Femur (tissue), 1 donor: ENCODE data around the gene SLC1A2.
"Not testable (repeated sequence)": the region's sequence is repeated elsewhere in the genome, so short reads cannot be mapped to it uniquely, and the experiment has no call there.

Experiments
- DNase-seq: peaks from one replicate; pipeline ENCODE4 v3.0.0-alpha.2; 2017

SLC1A2 gene

GRCh38 chr11:35237860-35238715, 181.3 kb downstream of the SLC1A2 start:
- DNase-seq = peak; percentile 50

GRCh38 chr11:35237351-35237750, 182.0 kb downstream of the SLC1A2 start:
- no peak for DNase-seq

GRCh38 chr11:35236667-35237003, 182.7 kb downstream of the SLC1A2 start:
- DNase-seq = peak; percentile 26

- DNase-seq = no peak
Measured at GRCh38 chr11:35235936-35236666, 183.3 kb downstream of the SLC1A2 start.

GRCh38 chr11:35235498-35235897, 183.9 kb downstream of the SLC1A2 start:
- no peak for DNase-seq

- no peak for DNase-seq
Measured at GRCh38 chr11:35235157-35235468, 184.2 kb downstream of the SLC1A2 start.

GRCh38 chr11:35234460-35235156, 184.8 kb downstream of the SLC1A2 start:
- no peak for DNase-seq

- no peak for DNase-seq
Measured at GRCh38 chr11:35233518-35233917, 185.8 kb downstream of the SLC1A2 start.

GRCh38 chr11:35232891-35233330, 186.4 kb downstream of the SLC1A2 start:
- no peak for DNase-seq

GRCh38 chr11:35231076-35231860, 188.1 kb downstream of the SLC1A2 start:
- no peak for DNase-seq

- DNase-seq = no peak
Measured at GRCh38 chr11:35230388-35230787, 189.0 kb downstream of the SLC1A2 start.

- no peak for DNase-seq
Measured at GRCh38 chr11:35228328-35228725, 191.0 kb downstream of the SLC1A2 start.

- DNase-seq = no peak
Measured at GRCh38 chr11:35227576-35228327, 191.6 kb downstream of the SLC1A2 start.

- DNase-seq = not testable (repeated sequence)
Measured at GRCh38 chr11:35226756-35227155, 192.6 kb downstream of the SLC1A2 start.

- DNase-seq = no peak
Measured at GRCh38 chr11:35225946-35226520, 193.3 kb downstream of the SLC1A2 start.

GRCh38 chr11:35223991-35224390, 195.4 kb downstream of the SLC1A2 start:
- no peak for DNase-seq

GRCh38 chr11:35223371-35223796, 196.0 kb downstream of the SLC1A2 start:
- DNase-seq = peak; percentile 86

GRCh38 chr11:35218956-35219355, 200.4 kb downstream of the SLC1A2 start:
- no peak for DNase-seq

GRCh38 chr11:35216962-35217678, 202.2 kb downstream of the SLC1A2 start:
- no peak for DNase-seq

GRCh38 chr11:35215945-35216344, 203.4 kb downstream of the SLC1A2 start:
- no peak for DNase-seq

- no peak for DNase-seq
Measured at GRCh38 chr11:35214792-35215193, 204.6 kb downstream of the SLC1A2 start.
